HG03135 (cell line): ENCODE measurements around the gene DLG2.
"Not testable (repeated sequence)": the region's sequence is repeated elsewhere in the genome, so short reads cannot be mapped to it uniquely, and the experiment has no call there.

Experiments used
- ATAC-seq: cut with Tn5 transposase; IDR thresholded peaks from one replicate; pipeline ENCODE4 v1.9.1; 2021; ENCODE audit warnings: mild to moderate bottlenecking, moderate library complexity; ENCODE audit not compliant: unreplicated experiment

DLG2 gene

GRCh38 chr11:85048801-85049200 lies 578.3 kb downstream of the DLG2 start:
- ATAC-seq, result no peak

GRCh38 chr11:85045716-85046115 lies 581.4 kb downstream of the DLG2 start:
- ATAC-seq, result no peak

- ATAC-seq, result no peak
These were observed 582.2 kb downstream of the DLG2 start for GRCh38 chr11:85044911-85045310.

GRCh38 chr11:85042361-85042760 lies 584.8 kb downstream of the DLG2 start:
- no peak for ATAC-seq

- ATAC-seq, result no peak
These were observed 587.0 kb downstream of the DLG2 start for GRCh38 chr11:85040166-85040565.

- no peak for ATAC-seq
These were observed 597.2 kb downstream of the DLG2 start for GRCh38 chr11:85029964-85030363.

GRCh38 chr11:85028329-85029101 lies 598.6 kb downstream of the DLG2 start:
- no peak for ATAC-seq

GRCh38 chr11:85027346-85027745 lies 599.8 kb downstream of the DLG2 start:
- ATAC-seq, result no peak

- ATAC-seq, result no peak
These were observed 606.1 kb downstream of the DLG2 start for GRCh38 chr11:85021058-85021457.

- no peak for ATAC-seq
These were observed 633.8 kb downstream of the DLG2 start for GRCh38 chr11:84993386-84993785.

- no peak for ATAC-seq
These were observed 637.0 kb downstream of the DLG2 start for GRCh38 chr11:84990141-84990540.

GRCh38 chr11:84987686-84988187 lies 639.4 kb downstream of the DLG2 start:
- not testable (repeated sequence) for ATAC-seq

- ATAC-seq, result no peak
These were observed 645.8 kb downstream of the DLG2 start for GRCh38 chr11:84981301-84981700.

- no peak for ATAC-seq
These were observed 658.0 kb downstream of the DLG2 start for GRCh38 chr11:84969103-84969502.

- no peak for ATAC-seq
These were observed 661.7 kb downstream of the DLG2 start for GRCh38 chr11:84965484-84965883.

- ATAC-seq, result no peak
These were observed 663.9 kb downstream of the DLG2 start for GRCh38 chr11:84963240-84963639.

GRCh38 chr11:84962018-84962417 lies 665.1 kb downstream of the DLG2 start:
- no peak for ATAC-seq

- ATAC-seq, result no peak
These were observed 668.8 kb downstream of the DLG2 start for GRCh38 chr11:84958295-84958694.

- no peak for ATAC-seq
These were observed 676.4 kb downstream of the DLG2 start for GRCh38 chr11:84950569-84951270.

GRCh38 chr11:84947970-84948580 lies 679.1 kb downstream of the DLG2 start:
- no peak for ATAC-seq

- ATAC-seq, result no peak
These were observed 680.1 kb downstream of the DLG2 start for GRCh38 chr11:84947070-84947469.

GRCh38 chr11:84930863-84931262 lies 696.3 kb downstream of the DLG2 start:
- no peak for ATAC-seq
